Memory B cell (primary cell): ENCODE measurements around the gene CTAGE4.
"Not testable (repeated sequence)": the region's sequence is repeated elsewhere in the genome, so short reads cannot be mapped to it uniquely, and the experiment has no call there.

ENCODE experiments used
- ATAC-seq: fragments of 150-1000 bp; cut with Tn5 transposase; 2 replicates; pipeline ENCODE4 v1.10.0; 2021; ENCODE audit warnings: low read depth, mild to moderate bottlenecking, moderate library complexity
- DNase-seq, 2 donors: peaks; one replicate each; pipeline ENCODE4 v3.0.0; 2022; ENCODE audit warnings: low spot score in 2 of 2
- H3K27ac Mint-ChIP-seq: one replicate; pipeline ENCODE4 v1.8.0; 2022; ENCODE audit warnings: mild to moderate bottlenecking, moderate library complexity, mixed read lengths
- H3K27me3 Mint-ChIP-seq: one replicate; pipeline ENCODE4 v1.8.0; 2022; ENCODE audit warnings: mixed read lengths
- H3K36me3 Mint-ChIP-seq: one replicate; pipeline ENCODE4 v1.8.0; 2022; ENCODE audit warnings: mild to moderate bottlenecking, mixed read lengths
- H3K4me1 Mint-ChIP-seq: one replicate; pipeline ENCODE4 v1.8.0; 2022; ENCODE audit warnings: mixed read lengths
- H3K4me3 Mint-ChIP-seq: one replicate; pipeline ENCODE4 v1.8.0; 2022; ENCODE audit warnings: mild to moderate bottlenecking, moderate library complexity, mixed read lengths
- H3K9me3 Mint-ChIP-seq: one replicate; pipeline ENCODE4 v1.8.0; 2022; ENCODE audit warnings: mixed read lengths

Gene CTAGE4, protein sequence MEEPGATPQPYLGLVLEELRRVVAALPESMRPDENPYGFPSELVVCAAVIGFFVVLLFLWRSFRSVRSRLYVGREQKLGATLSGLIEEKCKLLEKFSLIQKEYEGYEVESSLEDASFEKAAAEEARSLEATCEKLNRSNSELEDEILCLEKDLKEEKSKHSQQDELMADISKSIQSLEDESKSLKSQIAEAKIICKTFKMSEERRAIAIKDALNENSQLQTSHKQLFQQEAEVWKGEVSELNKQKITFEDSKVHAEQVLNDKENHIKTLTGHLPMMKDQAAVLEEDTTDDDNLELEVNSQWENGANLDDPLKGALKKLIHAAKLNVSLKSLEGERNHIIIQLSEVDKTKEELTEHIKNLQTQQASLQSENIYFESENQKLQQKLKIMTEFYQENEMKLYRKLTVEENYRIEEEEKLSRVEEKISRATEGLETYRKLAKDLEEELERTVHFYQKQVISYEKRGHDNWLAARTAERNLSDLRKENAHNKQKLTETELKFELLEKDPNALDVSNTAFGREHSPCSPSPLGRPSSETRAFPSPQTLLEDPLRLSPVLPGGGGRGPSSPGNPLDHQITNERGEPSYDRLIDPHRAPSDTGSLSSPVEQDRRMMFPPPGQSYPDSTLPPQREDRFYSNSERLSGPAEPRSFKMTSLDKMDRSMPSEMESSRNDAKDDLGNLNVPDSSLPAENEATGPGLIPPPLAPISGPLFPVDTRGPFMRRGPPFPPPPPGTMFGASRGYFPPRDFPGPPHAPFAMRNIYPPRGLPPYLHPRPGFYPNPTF

GRCh38 chr7:144183166-144183565 lies at the start of gene CTAGE4:
Gene CTAGE4 (plus strand): TSS chr7:144183466. CDS start chr7:144183504, 38 bp downstream.
- DNase-seq, H3K27ac Mint-ChIP-seq, H3K27me3 Mint-ChIP-seq, H3K36me3 Mint-ChIP-seq, H3K4me1 Mint-ChIP-seq, H3K9me3 Mint-ChIP-seq, H3K4me3 Mint-ChIP-seq, ATAC-seq: not testable (repeated sequence)

- Mint-ChIP-seq H3K27me3 (peaks cover 2% of the 10 kb centered on the region), H3K4me1 (no peaks in the 10 kb centered on the region), H3K36me3 (no peaks in the 10 kb centered on the region), H3K9me3 (no peaks in the 10 kb centered on the region), H3K4me3 (no peak overlapping the region), H3K27ac (no peak overlapping the region)
- ATAC-seq, result no peak
- no peak for DNase-seq
Observed at GRCh38 chr7:144134116-144134515, 49.1 kb upstream of the CTAGE4 start.

GRCh38 chr7:144137501-144137900 lies 45.8 kb upstream of the CTAGE4 start:
- H3K27me3 Mint-ChIP-seq, result peaks cover 6% of the 10 kb centered on the region
- no peaks in the 10 kb centered on the region for H3K4me1 Mint-ChIP-seq
- H3K36me3 Mint-ChIP-seq, result peaks cover 1% of the 10 kb centered on the region
- ATAC-seq (no peak), DNase-seq (no peak)
- peaks cover 1% of the 10 kb centered on the region for H3K9me3 Mint-ChIP-seq
- H3K4me3 Mint-ChIP-seq, result no peak overlapping the region
- H3K27ac Mint-ChIP-seq, result no peak overlapping the region

DNA sequence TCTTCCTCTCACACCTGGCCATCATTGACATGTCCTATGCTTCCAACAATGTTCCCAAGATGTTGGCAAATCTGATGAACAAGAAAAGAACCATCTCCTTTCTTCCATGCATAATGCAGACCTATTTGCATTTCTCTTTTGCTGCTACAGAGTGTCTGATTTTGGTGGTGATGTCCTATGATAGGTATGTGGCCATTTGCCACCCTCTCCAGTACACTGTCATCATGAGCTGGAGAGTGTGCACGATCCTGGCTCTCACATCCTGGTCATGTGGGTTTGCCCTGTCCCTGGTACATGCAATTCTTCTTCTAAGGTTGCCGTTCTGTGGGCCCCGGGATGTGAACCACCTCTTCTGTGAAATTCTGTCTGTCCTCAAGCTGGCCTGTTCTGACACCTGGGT lies 41.1 kb upstream of the CTAGE4 start:
- Mint-ChIP-seq H3K9me3 (peaks cover 6% of the 10 kb centered on the region), H3K27me3 (peaks cover 8% of the 10 kb centered on the region), H3K4me1 (no peaks in the 10 kb centered on the region), H3K36me3 (peaks cover 3% of the 10 kb centered on the region), H3K27ac (no peak overlapping the region), H3K4me3 (no peak overlapping the region)
- no peak for DNase-seq
- no peak for ATAC-seq

- Mint-ChIP-seq H3K4me3 (no peak overlapping the region), H3K4me1 (no peaks in the 10 kb centered on the region), H3K9me3 (peaks cover 15% of the 10 kb centered on the region), H3K27me3 (peaks cover 6% of the 10 kb centered on the region), H3K36me3 (peaks cover 7% of the 10 kb centered on the region), H3K27ac (no peak overlapping the region)
- no peak for DNase-seq
- ATAC-seq, result no peak
Observed at GRCh38 chr7:144144426-144144825, 38.8 kb upstream of the CTAGE4 start.

DNA sequence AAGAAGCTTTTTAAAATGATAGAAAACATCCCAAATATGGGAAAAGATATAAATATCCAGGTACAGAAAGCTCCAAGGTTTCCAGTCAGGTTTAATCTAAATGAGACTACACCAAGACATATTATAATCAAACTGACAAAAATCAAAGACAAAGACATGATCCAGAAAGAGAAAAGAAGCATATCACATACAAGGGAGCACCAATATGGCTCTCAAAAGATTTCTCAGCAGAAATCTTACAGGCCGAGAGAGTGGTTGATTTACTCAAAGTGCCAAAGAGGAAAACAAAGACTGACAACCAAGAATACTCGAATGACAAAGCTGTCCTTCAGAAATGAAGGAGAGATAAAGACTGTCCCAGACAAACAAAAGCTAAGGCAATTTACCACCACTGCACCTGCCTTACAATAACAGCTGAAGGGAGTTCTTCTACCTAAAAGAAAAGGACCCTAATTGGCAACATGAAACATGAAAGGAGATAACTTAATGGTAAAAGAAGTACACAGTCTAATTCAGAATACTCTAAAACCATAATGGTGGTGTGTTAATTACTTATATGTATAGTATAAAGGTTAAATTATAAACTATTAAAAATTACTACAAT lies 34.9 kb upstream of the CTAGE4 start:
- Mint-ChIP-seq H3K36me3 (peaks cover 5% of the 10 kb centered on the region), H3K4me3 (no peak overlapping the region), H3K27me3 (peaks cover 2% of the 10 kb centered on the region), H3K27ac (no peak overlapping the region), H3K9me3 (peaks cover 17% of the 10 kb centered on the region), H3K4me1 (no peaks in the 10 kb centered on the region)
- no peak for DNase-seq
- ATAC-seq, result no peak

- Mint-ChIP-seq H3K9me3 (peaks cover 1% of the 10 kb centered on the region), H3K36me3 (no peaks in the 10 kb centered on the region), H3K4me3 (no peak overlapping the region), H3K27ac (no peak overlapping the region), H3K4me1 (no peaks in the 10 kb centered on the region), H3K27me3 (peaks cover 4% of the 10 kb centered on the region)
- ATAC-seq, result no peak
- no peak for DNase-seq
Observed at GRCh38 chr7:144158861-144159260, 24.4 kb upstream of the CTAGE4 start.

DNA sequence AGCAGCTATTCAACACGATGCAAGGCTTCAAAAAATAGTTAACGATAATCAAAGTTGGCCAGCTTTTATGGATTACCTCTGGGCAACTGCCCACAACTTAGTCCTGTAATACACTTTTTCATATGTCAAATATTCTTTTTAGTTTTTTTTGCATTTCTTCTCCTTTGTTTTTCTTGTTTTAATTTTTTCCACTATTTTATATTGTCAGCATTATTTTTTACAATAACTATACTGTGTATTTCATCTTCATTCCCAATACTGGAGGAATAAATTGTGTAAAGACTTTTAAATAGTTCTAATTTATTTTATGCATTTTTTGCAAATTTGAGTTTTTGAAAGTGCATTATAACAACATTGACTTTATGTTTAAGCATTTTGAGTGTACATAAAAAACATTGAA lies 18.5 kb upstream of the CTAGE4 start:
- ATAC-seq (no peak), DNase-seq (no peak)
- Mint-ChIP-seq H3K9me3 (peaks cover 4% of the 10 kb centered on the region), H3K4me1 (no peaks in the 10 kb centered on the region), H3K27ac (no peak overlapping the region), H3K36me3 (no peaks in the 10 kb centered on the region), H3K27me3 (peaks cover 9% of the 10 kb centered on the region), H3K4me3 (no peak overlapping the region)

DNA sequence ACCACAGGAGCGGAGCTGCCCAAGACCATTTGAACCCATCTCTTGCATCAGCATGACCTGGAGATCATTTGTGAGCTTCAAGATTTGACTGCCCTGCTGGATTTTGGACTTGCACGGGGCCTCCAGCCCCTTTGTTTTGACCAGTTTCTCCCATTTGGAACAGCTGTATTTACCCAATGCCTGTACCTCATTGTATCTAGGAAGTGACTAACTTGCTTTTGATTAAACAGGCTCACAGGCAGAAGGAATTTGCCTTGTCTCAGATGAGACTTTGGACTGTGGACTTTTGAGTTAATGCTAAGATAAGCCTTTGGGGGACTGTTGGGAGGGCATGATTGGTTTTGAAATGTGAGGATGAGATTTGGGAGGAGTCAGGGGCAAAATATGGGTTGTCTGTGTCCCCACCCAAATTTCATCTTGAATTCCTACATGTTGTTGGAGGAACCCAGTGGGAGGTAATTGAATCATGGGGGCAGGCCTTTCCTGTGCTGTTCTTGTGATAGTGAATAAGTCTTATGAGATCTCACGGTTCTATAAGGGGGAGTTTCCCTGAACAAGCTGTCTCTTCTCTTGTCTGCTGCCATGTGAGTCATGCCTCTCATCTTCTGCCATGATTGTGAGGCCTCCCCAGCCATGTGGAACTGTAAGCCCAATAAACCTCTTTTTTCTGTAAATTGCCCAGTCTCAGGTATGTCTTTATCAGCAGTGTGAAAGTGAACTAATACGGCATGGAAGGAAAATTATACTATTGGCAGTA lies 11.5 kb upstream of the CTAGE4 start:
- DNase-seq, H3K9me3 Mint-ChIP-seq, H3K36me3 Mint-ChIP-seq, ATAC-seq, H3K27me3 Mint-ChIP-seq, H3K27ac Mint-ChIP-seq, H3K4me3 Mint-ChIP-seq, H3K4me1 Mint-ChIP-seq: not testable (repeated sequence)

DNA sequence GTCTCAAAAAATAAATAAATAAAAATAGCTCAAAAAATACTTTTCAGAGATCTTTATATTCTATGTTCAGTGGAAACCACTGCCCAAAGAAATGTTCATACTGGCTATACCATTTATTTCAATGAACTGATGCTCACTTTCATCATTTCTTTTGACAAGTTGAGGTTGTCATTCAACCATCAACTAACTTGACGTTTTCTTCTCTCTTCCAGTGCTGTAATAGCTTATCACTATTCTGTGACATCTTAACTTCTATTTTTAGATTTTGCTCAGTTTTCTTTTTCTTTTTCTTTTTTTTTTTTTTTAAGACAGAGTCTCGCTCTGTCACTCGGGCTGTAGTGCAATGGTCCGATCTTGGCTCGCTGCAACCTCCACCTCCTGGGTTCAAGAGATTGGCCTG lies 8.7 kb upstream of the CTAGE4 start:
- H3K36me3 Mint-ChIP-seq, result peaks cover 3% of the 10 kb centered on the region
- peaks cover 2% of the 10 kb centered on the region for H3K4me1 Mint-ChIP-seq
- H3K27ac Mint-ChIP-seq, result no peak overlapping the region
- ATAC-seq, result no peak
- H3K9me3 Mint-ChIP-seq, result peaks cover 8% of the 10 kb centered on the region
- H3K4me3 Mint-ChIP-seq, result no peak overlapping the region
- peaks cover 4% of the 10 kb centered on the region for H3K27me3 Mint-ChIP-seq
- DNase-seq, result no peak

DNA sequence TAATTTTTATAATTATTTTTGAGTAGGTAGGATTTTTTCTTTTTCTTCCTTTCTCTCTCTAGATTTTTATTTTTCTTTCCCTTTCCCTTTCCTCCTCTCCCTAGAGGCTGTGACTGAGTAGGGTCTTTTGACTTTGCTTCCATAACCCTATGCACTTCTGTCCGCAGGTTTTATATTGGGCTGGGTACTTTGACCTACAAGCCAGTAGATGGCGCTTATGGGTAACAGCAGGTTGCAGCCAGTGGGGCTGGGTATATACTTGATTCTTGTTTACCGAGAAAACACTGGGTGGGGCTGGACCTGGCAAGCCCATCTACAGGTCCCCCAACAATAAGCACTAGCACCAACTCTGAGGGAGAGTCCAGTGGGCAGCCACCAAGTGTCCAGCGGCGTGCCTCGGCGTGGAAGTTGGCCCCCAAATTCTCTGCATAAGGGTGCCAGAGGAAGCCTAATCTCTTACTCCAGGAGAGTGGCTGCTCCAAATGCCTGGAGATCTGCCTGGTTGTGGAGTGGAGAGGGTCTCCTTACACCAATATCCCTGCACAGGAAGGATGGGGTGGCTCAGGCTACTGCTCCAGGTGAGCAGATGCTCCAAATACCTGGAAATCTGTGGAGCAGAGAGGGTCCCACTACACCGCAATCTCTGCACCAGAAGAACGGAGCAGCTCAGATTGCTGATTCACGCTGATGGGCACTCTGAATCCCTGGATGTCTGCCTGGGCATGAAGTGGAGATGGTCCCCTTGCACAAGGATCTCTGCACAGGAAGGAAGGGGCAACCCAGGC lies 4.7 kb upstream of the CTAGE4 start:
- not testable (repeated sequence) for H3K36me3 Mint-ChIP-seq, H3K4me1 Mint-ChIP-seq, H3K4me3 Mint-ChIP-seq, H3K27me3 Mint-ChIP-seq, H3K9me3 Mint-ChIP-seq, H3K27ac Mint-ChIP-seq
- peak in 1 of 2 donors; percentile 24 for DNase-seq
- peak; percentile 92 for ATAC-seq

DNA sequence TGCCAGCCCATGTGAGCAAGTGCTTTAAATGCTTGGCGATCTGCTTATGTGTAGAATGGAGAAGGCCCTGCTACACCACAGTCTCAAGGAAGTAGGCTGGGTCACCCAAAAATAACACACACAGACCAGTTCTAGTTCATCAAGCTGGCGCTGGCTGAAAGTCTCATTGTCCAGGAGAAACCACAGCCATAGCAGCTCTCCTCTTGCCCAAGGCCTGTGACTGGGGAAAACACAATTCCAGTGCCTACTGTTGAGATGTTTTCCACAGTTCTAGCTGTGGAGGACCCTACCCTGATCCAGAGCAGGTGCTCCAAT lies 4.1 kb upstream of the CTAGE4 start:
- H3K36me3 Mint-ChIP-seq, H3K9me3 Mint-ChIP-seq, ATAC-seq, DNase-seq, H3K27me3 Mint-ChIP-seq, H3K27ac Mint-ChIP-seq, H3K4me3 Mint-ChIP-seq, H3K4me1 Mint-ChIP-seq: not testable (repeated sequence)

DNA sequence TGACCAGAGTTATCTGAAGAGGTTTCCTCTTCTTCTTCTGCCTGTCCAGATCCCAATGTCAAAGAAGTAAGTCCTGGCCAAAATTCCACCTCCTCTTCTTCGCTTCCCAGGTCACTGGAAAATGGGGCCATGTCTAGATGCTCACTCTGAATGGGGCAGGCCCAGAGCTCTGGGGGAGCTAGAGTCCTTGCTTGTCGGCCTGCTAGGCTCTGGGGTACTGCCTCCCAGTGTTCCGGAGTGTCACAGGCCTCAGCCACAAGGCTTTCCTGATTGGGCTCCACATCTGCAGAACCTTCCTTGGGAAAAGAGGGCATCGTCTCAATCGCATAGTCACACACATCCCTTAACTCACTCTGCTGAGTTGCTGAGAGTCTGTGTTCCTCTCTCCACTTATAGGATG lies 4.6 kb downstream of the CTAGE4 start:
- not testable (repeated sequence) for H3K36me3 Mint-ChIP-seq, H3K4me1 Mint-ChIP-seq, ATAC-seq, H3K27me3 Mint-ChIP-seq, DNase-seq, H3K4me3 Mint-ChIP-seq, H3K27ac Mint-ChIP-seq, H3K9me3 Mint-ChIP-seq
